ENCODE data around the gene AADAC. TPM values are rescaled to one million over a fixed set of nuclear protein-coding genes. Genes with fewer than 3 reads are reported as not detected.

AADAC gene
- total and polyA plus RNA-seq, 2 of the 13 experiments (the other 11 are each of a cell fraction or from before 2014, with no cell fraction given): 0.87 to 1.5 TPM

- Histone ChIP-seq H3K36me3 (replicated peaks in 1 of 2; ENCODE audit: control insufficient read depth in 1 of 2, insufficient read depth in 2 of 2, low read length in 2 of 2) (no peaks in the 10 kb centered on the region), H3K9ac (ENCODE audit: insufficient read depth, low read depth, low read length) (no peak overlapping the region), H3K4me2 (ENCODE audit: low read depth, low read length) (no peak overlapping the region), H4K20me1 (ENCODE audit: insufficient read depth, low read length) (no peaks in the 10 kb centered on the region), H3K4me1 (ENCODE audit: insufficient read depth, low read length) (no peaks in the 10 kb centered on the region), H3K79me2 (ENCODE audit: insufficient read depth, low read length) (no peaks in the 10 kb centered on the region), H2AFZ (ENCODE audit: low read length) (no peak overlapping the region), H3K27ac (ENCODE audit: extremely low read length, insufficient read depth, low read length) (no peak overlapping the region), H3K9me3 (ENCODE audit: low read length) (no peaks in the 10 kb centered on the region), H3K4me3 (replicated peaks in 1 of 3; ENCODE audit: insufficient read depth in 1 of 3, low read depth in 2 of 3, low read length in 3 of 3) (no peak overlapping the region), H3K27me3 (ENCODE audit: control insufficient read depth in 1 of 2, insufficient read depth in 2 of 2, low read length in 2 of 2) (no peaks in the 10 kb centered on the region; a peak in 1 of 5 replicates)
- DNase-seq (ENCODE audit: low spot score): no peak
- ChIA-PET CTCF (ENCODE audit: low intra/inter-chr PET ratio, low total read pairs) (no interaction called here), POLR2A (no interaction called here)
- FAIRE-seq: no peak
- in situ Hi-C loops (cut with HindIII; ENCODE audit: extremely low pct_ligation_motif_present, low pct_unique_long_range_greater_than_20kb): no loop called here
- TF ChIP-seq ZNF160 (CRISPR knock-in tag; IDR thresholded peaks at IDR 0.05) (no peak), ZNF639 (CRISPR knock-in tag; conservative IDR thresholded peaks at IDR 0.05) (no peak), U2AF2 (IDR thresholded peaks at IDR 0.05; ENCODE audit: low read depth, low read length) (no peak), ELF3 (CRISPR knock-in tag; IDR thresholded peaks at IDR 0.05) (no peak), ZFP36L1 (CRISPR knock-in tag; IDR thresholded peaks at IDR 0.05) (no peak), NFYC (CRISPR knock-in tag; IDR thresholded peaks at IDR 0.05) (no peak), MIER3 (CRISPR knock-in tag; IDR thresholded peaks at IDR 0.05; ENCODE audit: borderline replicate concordance) (no peak), TOE1 (CRISPR knock-in tag; IDR thresholded peaks at IDR 0.05) (no peak), LBX2 (CRISPR knock-in tag; IDR thresholded peaks at IDR 0.05; ENCODE audit: borderline replicate concordance) (no peak), U2AF1 (optimal IDR thresholded peaks at IDR 0.05; ENCODE audit: low read depth, low read length) (no peak), ZMAT5 (CRISPR knock-in tag; IDR thresholded peaks at IDR 0.05; ENCODE audit: borderline replicate concordance, low read depth) (no peak), YEATS2 (CRISPR knock-in tag; IDR thresholded peaks at IDR 0.05; ENCODE audit: borderline replicate concordance) (no peak), LRRFIP1 (CRISPR knock-in tag; conservative IDR thresholded peaks at IDR 0.05) (no peak), NR2F1 (CRISPR knock-in tag; IDR thresholded peaks at IDR 0.05) (no peak), RXRB (CRISPR knock-in tag; IDR thresholded peaks at IDR 0.05; ENCODE audit: borderline replicate concordance) (no peak)
- intact Hi-C loops (cut with micrococcal nuclease; ENCODE audit: unreplicated experiment): no loop called here
- WGBS (ENCODE audit: low lambda C conversion rate): 19% methylated on average over 3 of the region's 3 CpGs
- no TSS peak for BruUV-seq (replicated peaks)
- ATAC-seq: no peak
These were observed 55.3 kb downstream of the AADAC start for GRCh38 chr3:151869181-151869580.
